GM12874 (cell line): ENCODE data around the gene DPCD.

Experiments
- CTCF ChIP-seq: IDR thresholded peaks from 2 replicates; pipeline ENCODE4 v1.5.1; 2011; ENCODE audit warnings: low read depth, mild to moderate bottlenecking, control low read depth, low read length, moderate library complexity; ENCODE audit not compliant: insufficient read depth

The DPCD gene

GRCh38 chr10:101619983-101620382, 31.9 kb downstream of the DPCD start:
- TF ChIP-seq CTCF, result no peak

GRCh38 chr10:101623528-101623927, 35.4 kb downstream of the DPCD start:
- TF ChIP-seq CTCF, result no peak

DNA sequence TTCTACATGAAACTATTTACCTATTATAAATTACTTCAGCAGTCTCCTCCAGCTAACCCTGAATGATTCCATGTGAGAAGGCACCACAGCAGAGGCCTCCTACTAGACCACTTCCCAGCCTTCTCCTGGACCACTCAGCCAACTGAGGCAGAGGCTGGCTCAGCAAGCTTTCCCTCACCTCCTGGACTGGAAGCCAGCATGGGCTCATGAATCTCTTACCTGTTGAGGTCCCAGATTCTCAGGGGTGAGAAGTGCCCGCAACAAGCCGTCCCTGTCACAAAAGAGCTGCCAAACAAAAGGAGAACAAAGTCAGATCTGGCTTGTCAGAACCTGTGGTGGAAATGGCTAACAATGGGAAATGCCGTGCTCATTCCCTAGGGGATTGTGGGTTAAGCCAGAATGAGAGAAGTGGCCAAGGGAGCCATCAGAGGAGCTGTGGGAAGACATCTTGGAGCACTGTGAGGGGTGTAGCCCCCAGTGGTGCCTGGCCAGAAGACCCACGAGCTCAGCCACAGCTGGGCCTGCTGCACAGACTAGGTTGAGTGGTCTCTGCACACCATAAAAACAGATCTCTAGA, 36.5 kb downstream of the DPCD start:
- TF ChIP-seq CTCF, result no peak

DNA sequence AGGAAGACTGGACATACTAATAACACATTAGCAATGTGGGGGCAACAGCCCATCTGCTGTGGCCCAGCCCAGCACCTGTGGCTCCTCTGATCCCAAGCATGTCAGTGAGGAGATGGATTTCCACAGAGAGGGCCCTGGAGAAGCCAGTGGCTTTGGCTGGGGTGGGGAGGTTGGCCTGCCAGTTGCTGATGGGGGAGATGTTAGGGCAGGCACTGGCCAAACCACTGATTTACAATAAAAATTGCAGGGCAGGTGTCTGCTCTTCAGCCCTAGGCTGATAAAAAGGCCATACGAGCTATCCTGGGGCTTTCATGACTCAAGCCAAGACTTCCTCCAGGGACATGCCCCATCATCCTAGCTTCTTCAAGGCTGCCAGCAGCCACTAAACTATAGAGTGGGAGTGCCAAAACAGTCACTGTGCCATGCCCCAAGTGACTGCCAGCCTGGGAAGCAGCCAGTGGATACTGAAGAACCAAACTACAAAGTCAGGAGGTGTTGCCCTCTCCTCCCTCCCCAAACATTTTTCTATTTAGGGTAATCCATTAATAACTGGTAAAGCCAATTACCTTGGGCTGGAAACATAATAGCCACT, 37.8 kb downstream of the DPCD start:
- no peak for TF ChIP-seq CTCF

DNA sequence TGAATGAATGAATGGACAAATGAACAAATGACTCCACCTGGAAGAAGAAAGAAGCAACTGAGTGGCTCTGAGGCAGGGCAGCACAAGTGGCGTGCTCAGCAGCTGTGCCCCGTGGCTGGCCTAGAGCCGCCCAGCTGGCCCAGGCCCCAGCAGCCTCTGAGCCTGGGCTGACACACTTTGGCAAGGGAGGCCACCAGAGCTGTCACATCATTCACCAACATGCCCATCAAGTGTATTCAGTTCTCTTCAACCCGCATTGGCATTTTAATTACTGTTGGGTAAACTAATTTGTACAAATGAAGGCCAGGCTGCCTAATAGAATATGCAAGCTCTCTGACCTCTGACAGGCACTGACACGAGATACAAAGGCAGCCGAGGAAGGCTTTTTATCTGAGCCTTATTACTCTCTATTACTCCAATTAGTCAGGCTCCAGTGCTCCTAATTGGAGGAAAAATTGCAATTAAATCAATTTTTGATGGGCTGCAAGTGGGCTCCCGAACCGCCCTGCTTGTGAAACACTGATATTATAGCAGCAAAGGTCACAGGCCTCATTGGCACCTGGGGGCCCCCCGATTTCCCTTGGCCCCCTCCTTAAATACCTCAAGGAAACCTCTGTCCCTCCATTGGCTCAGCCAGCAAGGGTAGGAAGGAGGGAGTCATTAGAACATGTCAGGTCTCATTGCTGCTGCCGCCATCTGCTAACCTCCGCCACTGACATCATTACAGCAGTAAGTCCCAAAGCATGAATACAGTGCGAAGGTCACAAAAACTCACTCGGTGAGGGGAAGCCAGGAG, 41.9 kb downstream of the DPCD start:
- no peak for TF ChIP-seq CTCF

GRCh38 chr10:101630633-101630920, 42.5 kb downstream of the DPCD start:
- no peak for TF ChIP-seq CTCF

GRCh38 chr10:101631821-101632475, 43.8 kb downstream of the DPCD start:
- no peak for TF ChIP-seq CTCF
